ENCODE measurements around the gene PLXNA4. TPM values are rescaled to one million over a fixed set of nuclear protein-coding genes. Genes with fewer than 3 reads are reported as not detected.

The PLXNA4 gene
- total RNA-seq, 1 experiment from 2014 or later: 0.11 TPM

GRCh38 chr7:132422502-132423111 lies 153.7 kb downstream of the PLXNA4 start:
- Histone ChIP-seq H3K4me3 (ENCODE audit: low read depth, low read length, poor library complexity, severe bottlenecking) (no peak overlapping the region), H3K9me3 (ENCODE audit: low read depth, low read length, poor library complexity, severe bottlenecking) (no peaks in the 10 kb centered on the region), H3K27ac (ENCODE audit: low read depth, low read length, poor library complexity, severe bottlenecking) (no peak overlapping the region), H3K36me3 (ENCODE audit: insufficient read depth, low read length, poor library complexity, severe bottlenecking) (no peaks in the 10 kb centered on the region), H3K27me3 (replicated peaks; ENCODE audit: insufficient read depth, low read depth, low read length, poor library complexity) (peaks cover 5% of the 10 kb centered on the region), H3K4me1 (ENCODE audit: insufficient read depth, low read length, poor library complexity, severe bottlenecking) (no peaks in the 10 kb centered on the region)
- no TSS peak for BruUV-seq (replicated peaks)
- intact Hi-C loops (cut with micrococcal nuclease; ENCODE audit: unreplicated experiment): no loop called here
- ChIA-PET POLR2A (ENCODE audit: low non-redundant PET) (no interaction called here), CTCF (no interaction called here)
- TF ChIP-seq CTCF (conservative IDR thresholded peaks at IDR 0.05; ENCODE audit: low read depth, low read length) (no peak), EZH2 (IDR thresholded peaks at IDR 0.05; ENCODE audit: borderline replicate concordance, low read depth, low read length, poor library complexity, severe bottlenecking) (no peak)
- DNase-seq (ENCODE audit: low spot score): no peak

- no peaks in the 10 kb centered on the region for H3K9me3 ChIP-seq (ENCODE audit: low read depth, low read length, poor library complexity, severe bottlenecking)
- POLR2A ChIA-PET (ENCODE audit: low non-redundant PET): no interaction called here
- TF ChIP-seq EZH2 (IDR thresholded peaks at IDR 0.05; ENCODE audit: borderline replicate concordance, low read depth, low read length, poor library complexity, severe bottlenecking) (no peak), CTCF (conservative IDR thresholded peaks at IDR 0.05; ENCODE audit: low read depth, low read length) (no peak)
Measured at GRCh38 chr7:132420527-132420926, 155.7 kb downstream of the PLXNA4 start.

GRCh38 chr7:132419542-132419941 lies 156.7 kb downstream of the PLXNA4 start:
- CTCF ChIA-PET: no interaction called here
- no peaks in the 10 kb centered on the region for H3K4me1 ChIP-seq (ENCODE audit: insufficient read depth, low read length, poor library complexity, severe bottlenecking)
- no peak overlapping the region for H3K27ac ChIP-seq (ENCODE audit: low read depth, low read length, poor library complexity, severe bottlenecking)
- intact Hi-C loops (cut with micrococcal nuclease; ENCODE audit: unreplicated experiment): no loop called here
- no peak for DNase-seq (ENCODE audit: low spot score)
- H3K9me3 ChIP-seq (ENCODE audit: low read depth, low read length, poor library complexity, severe bottlenecking): no peaks in the 10 kb centered on the region
- no peaks in the 10 kb centered on the region for H3K36me3 ChIP-seq (ENCODE audit: insufficient read depth, low read length, poor library complexity, severe bottlenecking)
- TF ChIP-seq CTCF (conservative IDR thresholded peaks at IDR 0.05; ENCODE audit: low read depth, low read length) (no peak), EZH2 (IDR thresholded peaks at IDR 0.05; ENCODE audit: borderline replicate concordance, low read depth, low read length, poor library complexity, severe bottlenecking) (no peak)
- BruUV-seq (replicated peaks): no TSS peak
- H3K27me3 ChIP-seq (replicated peaks; ENCODE audit: insufficient read depth, low read depth, low read length, poor library complexity): peaks cover 11% of the 10 kb centered on the region
- POLR2A ChIA-PET (ENCODE audit: low non-redundant PET): no interaction called here
- H3K4me3 ChIP-seq (ENCODE audit: low read depth, low read length, poor library complexity, severe bottlenecking): no peak overlapping the region

More at GRCh38 chr7:132420527-132420926, 155.7 kb downstream of the PLXNA4 start:
- no peaks in the 10 kb centered on the region for H3K4me1 ChIP-seq (ENCODE audit: insufficient read depth, low read length, poor library complexity, severe bottlenecking)
- DNase-seq (ENCODE audit: low spot score): no peak
- CTCF ChIA-PET: no interaction called here
- H3K27me3 ChIP-seq (replicated peaks; ENCODE audit: insufficient read depth, low read depth, low read length, poor library complexity): peaks cover 11% of the 10 kb centered on the region
- no peaks in the 10 kb centered on the region for H3K36me3 ChIP-seq (ENCODE audit: insufficient read depth, low read length, poor library complexity, severe bottlenecking)
- H3K4me3 ChIP-seq (ENCODE audit: low read depth, low read length, poor library complexity, severe bottlenecking): no peak overlapping the region
- intact Hi-C loops (cut with micrococcal nuclease; ENCODE audit: unreplicated experiment): no loop called here
- BruUV-seq (replicated peaks): no TSS peak
- no peak overlapping the region for H3K27ac ChIP-seq (ENCODE audit: low read depth, low read length, poor library complexity, severe bottlenecking)

Data from A673 (cell line).